ENCODE measurements around the gene STAG3. TPM values are rescaled to one million over a fixed set of nuclear protein-coding genes. Genes with fewer than 3 reads are reported as not detected.
A peak's percentile ranks its signal among the peaks of the same experiment; 100 is the strongest.

STAG3 gene
- total and polyA plus RNA-seq, 3 donors from 2014 or later = 105 to 281 (median 224) TPM

- intact Hi-C loops (cut with DNase I; ENCODE audit: low total_unique reads) = no loop called here
Measured at GRCh38 chr7:100158229-100159098, 19.3 kb upstream of the STAG3 start, which contains the start of gene TRAPPC14. Gene TRAPPC14, minus strand, starts transcription at chr7:100158723. Its CDS starts 224 bp downstream, at chr7:100158499.

GRCh38 chr7:100159099-100159623, 18.6 kb upstream of the STAG3 start:
- Histone ChIP-seq H3K27ac (peak overlapping the region; percentile 73 to 77), H3K4me3 (peak overlapping the region; percentile 86 to 98), H3K36me3 (ENCODE audit: low read depth, missing control alignments) (no peaks in the 10 kb centered on the region), H3K27me3 (no peaks in the 10 kb centered on the region), H3K4me1 (peaks cover 8% of the 10 kb centered on the region), H3K9me3 (no peaks in the 10 kb centered on the region)
- TF ChIP-seq POLR2A (IDR thresholded peaks at IDR 0.05) = no peak
- TF ChIP-seq, protein P1, sequence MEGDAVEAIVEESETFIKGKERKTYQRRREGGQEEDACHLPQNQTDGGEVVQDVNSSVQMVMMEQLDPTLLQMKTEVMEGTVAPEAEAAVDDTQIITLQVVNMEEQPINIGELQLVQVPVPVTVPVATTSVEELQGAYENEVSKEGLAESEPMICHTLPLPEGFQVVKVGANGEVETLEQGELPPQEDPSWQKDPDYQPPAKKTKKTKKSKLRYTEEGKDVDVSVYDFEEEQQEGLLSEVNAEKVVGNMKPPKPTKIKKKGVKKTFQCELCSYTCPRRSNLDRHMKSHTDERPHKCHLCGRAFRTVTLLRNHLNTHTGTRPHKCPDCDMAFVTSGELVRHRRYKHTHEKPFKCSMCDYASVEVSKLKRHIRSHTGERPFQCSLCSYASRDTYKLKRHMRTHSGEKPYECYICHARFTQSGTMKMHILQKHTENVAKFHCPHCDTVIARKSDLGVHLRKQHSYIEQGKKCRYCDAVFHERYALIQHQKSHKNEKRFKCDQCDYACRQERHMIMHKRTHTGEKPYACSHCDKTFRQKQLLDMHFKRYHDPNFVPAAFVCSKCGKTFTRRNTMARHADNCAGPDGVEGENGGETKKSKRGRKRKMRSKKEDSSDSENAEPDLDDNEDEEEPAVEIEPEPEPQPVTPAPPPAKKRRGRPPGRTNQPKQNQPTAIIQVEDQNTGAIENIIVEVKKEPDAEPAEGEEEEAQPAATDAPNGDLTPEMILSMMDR (IDR thresholded peaks at IDR 0.05) = no peak
- whole genome bisulfite sequencing, 2 donors = 53 to 59% methylated on average over 7 of the region's 7 CpGs
- DNase-seq = no peak
- intact Hi-C loops (cut with DNase I; ENCODE audit: low total_unique reads) = no loop called here

More at GRCh38 chr7:100158229-100159098, 19.3 kb upstream of the STAG3 start, which contains the start of gene TRAPPC14:
- peak; percentile 98 for DNase-seq
- peak within 1 kb of the TSS; percentile 86 to 98 for H3K4me3 ChIP-seq
- no peaks in the 10 kb centered on the region for H3K27me3 ChIP-seq
- WGBS, 2 donors = 1% methylated on average over 20 to 87 of the region's 87 CpGs
- H3K36me3 ChIP-seq (ENCODE audit: low read depth, missing control alignments) = no peaks in the 10 kb centered on the region
- TF ChIP-seq, protein P1 (IDR thresholded peaks at IDR 0.05) = no peak
- TF ChIP-seq POLR2A (IDR thresholded peaks at IDR 0.05) = no peak
- peak within 1 kb of the TSS; percentile 73 to 77 for H3K27ac ChIP-seq
- H3K9me3 ChIP-seq = no peaks in the 10 kb centered on the region
- peaks cover 8% of the 10 kb centered on the region for H3K4me1 ChIP-seq

DNA sequence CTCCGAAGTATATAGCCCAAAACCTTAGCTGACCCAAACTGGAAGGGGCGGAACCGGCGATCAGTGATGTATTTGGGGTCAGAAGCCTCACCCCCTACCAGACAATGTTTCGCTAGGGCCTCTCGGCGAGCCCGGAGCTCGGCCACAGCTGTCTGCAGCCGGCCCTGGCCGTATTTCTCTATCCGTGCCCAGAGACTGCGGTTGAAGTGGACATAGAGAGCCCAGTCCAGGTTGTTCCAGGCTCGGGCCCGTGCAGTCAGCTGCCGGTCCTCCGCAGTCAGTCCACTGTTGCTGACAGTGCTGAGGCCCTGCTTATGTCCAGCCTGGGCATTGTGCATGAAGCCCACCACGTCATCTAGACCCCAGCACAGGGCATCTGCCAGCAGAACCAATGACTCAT, 17.7 kb upstream of the STAG3 start:
- Histone ChIP-seq H3K27me3 (no peaks in the 10 kb centered on the region), H3K9me3 (no peaks in the 10 kb centered on the region), H3K36me3 (ENCODE audit: low read depth, missing control alignments) (no peaks in the 10 kb centered on the region), H3K4me3 (no peak overlapping the region), H3K4me1 (peaks cover 8% of the 10 kb centered on the region), H3K27ac (no peak overlapping the region)
- TF ChIP-seq, protein P1 (IDR thresholded peaks at IDR 0.05) = no peak
- TF ChIP-seq POLR2A (IDR thresholded peaks at IDR 0.05) = no peak
- intact Hi-C loops (cut with DNase I; ENCODE audit: low total_unique reads) = no loop called here
- 80 to 82% methylated on average over 4 to 18 of the region's 18 CpGs for WGBS, 2 donors
- no peak for DNase-seq

- no peak for DNase-seq
- Histone ChIP-seq H3K4me3 (no peak overlapping the region), H3K27me3 (no peaks in the 10 kb centered on the region), H3K36me3 (ENCODE audit: low read depth, missing control alignments) (no peaks in the 10 kb centered on the region), H3K4me1 (peaks cover 5% of the 10 kb centered on the region), H3K27ac (no peak overlapping the region), H3K9me3 (no peaks in the 10 kb centered on the region)
- 79 to 82% methylated on average over 6 of the region's 6 CpGs for WGBS, 2 donors
- TF ChIP-seq POLR2A (IDR thresholded peaks at IDR 0.05) = no peak
- TF ChIP-seq, protein P1 (IDR thresholded peaks at IDR 0.05) = no peak
- intact Hi-C loops (cut with DNase I; ENCODE audit: low total_unique reads) = no loop called here
Measured at GRCh38 chr7:100163006-100163531, 14.6 kb upstream of the STAG3 start.
